Measurements from ENCODE around the gene EIF3D.
A peak's percentile ranks its signal among the peaks of the same experiment; 100 is the strongest.

The EIF3D gene

GRCh38 chr22:36467946-36468345 is 61.0 kb downstream of the EIF3D start:
- no peak overlapping the region for H3K4me3 ChIP-seq (IDR thresholded peaks at IDR 0.05; ENCODE audit: insufficient read depth, low read depth, low read length)
- H4K20me1 ChIP-seq (ENCODE audit: insufficient read depth), result no peaks in the 10 kb centered on the region
- peak overlapping the region; percentile 27; the same call in 1 of the 2 replicates for H3K27ac ChIP-seq
- no peaks in the 10 kb centered on the region for H3K36me3 ChIP-seq (ENCODE audit: insufficient read depth)
- peaks cover 48% of the 10 kb centered on the region for H3K4me1 ChIP-seq (ENCODE audit: low read depth, poor library complexity, severe bottlenecking)
- no peaks in the 10 kb centered on the region for H3K27me3 ChIP-seq (ENCODE audit: insufficient read depth, low read depth)
- peak overlapping the region; percentile 28; the same call in 1 of the 2 replicates for H3K9ac ChIP-seq
- no peaks in the 10 kb centered on the region for H3K79me2 ChIP-seq (ENCODE audit: insufficient read depth, low read depth)
- H2AFZ ChIP-seq (ENCODE audit: low read depth), result no peak overlapping the region
- H3K4me2 ChIP-seq, result peak overlapping the region; percentile 100
- TF ChIP-seq CTCF (conservative IDR thresholded peaks at IDR 0.05; ENCODE audit: low read depth, low read length), result no peak

GRCh38 chr22:36467042-36467810 is 61.7 kb downstream of the EIF3D start:
- Histone ChIP-seq H3K27ac (peak overlapping the region; percentile 27; the same call in 1 of the 2 replicates), H3K4me1 (ENCODE audit: low read depth, poor library complexity, severe bottlenecking) (peaks cover 48% of the 10 kb centered on the region), H4K20me1 (ENCODE audit: insufficient read depth) (no peaks in the 10 kb centered on the region), H3K9ac (no peak overlapping the region; the same call in 1 of the 2 replicates), H3K4me2 (peak overlapping the region; percentile 100), H3K79me2 (ENCODE audit: insufficient read depth, low read depth) (no peaks in the 10 kb centered on the region), H2AFZ (ENCODE audit: low read depth) (no peak overlapping the region), H3K27me3 (ENCODE audit: insufficient read depth, low read depth) (no peaks in the 10 kb centered on the region), H3K36me3 (ENCODE audit: insufficient read depth) (no peaks in the 10 kb centered on the region), H3K4me3 (IDR thresholded peaks at IDR 0.05; ENCODE audit: insufficient read depth, low read depth, low read length) (no peak overlapping the region)
- TF ChIP-seq CTCF (conservative IDR thresholded peaks at IDR 0.05; ENCODE audit: low read depth, low read length), result no peak

- peak overlapping the region; percentile 27; the same call in 1 of the 2 replicates for H3K27ac ChIP-seq
- peak overlapping the region; percentile 100; the same call in 1 of the 2 replicates for H3K4me2 ChIP-seq
- no peaks in the 10 kb centered on the region for H3K79me2 ChIP-seq (ENCODE audit: insufficient read depth, low read depth)
- no peaks in the 10 kb centered on the region for H4K20me1 ChIP-seq (ENCODE audit: insufficient read depth)
- no peak overlapping the region for H2AFZ ChIP-seq (ENCODE audit: low read depth)
- H3K4me3 ChIP-seq (IDR thresholded peaks at IDR 0.05; ENCODE audit: insufficient read depth, low read depth, low read length), result no peak overlapping the region
- TF ChIP-seq CTCF (conservative IDR thresholded peaks at IDR 0.05; ENCODE audit: low read depth, low read length), result no peak
- H3K4me1 ChIP-seq (ENCODE audit: low read depth, poor library complexity, severe bottlenecking), result peaks cover 48% of the 10 kb centered on the region
- H3K36me3 ChIP-seq (ENCODE audit: insufficient read depth), result no peaks in the 10 kb centered on the region
- no peaks in the 10 kb centered on the region for H3K27me3 ChIP-seq (ENCODE audit: insufficient read depth, low read depth)
- no peak overlapping the region for H3K9ac ChIP-seq
These were observed 62.7 kb downstream of the EIF3D start for GRCh38 chr22:36466258-36466657.

- H3K9ac ChIP-seq, result no peak overlapping the region
- no peaks in the 10 kb centered on the region for H4K20me1 ChIP-seq (ENCODE audit: insufficient read depth)
- H3K36me3 ChIP-seq (ENCODE audit: insufficient read depth), result no peaks in the 10 kb centered on the region
- no peak overlapping the region for H3K27ac ChIP-seq
- no peaks in the 10 kb centered on the region for H3K79me2 ChIP-seq (ENCODE audit: insufficient read depth, low read depth)
- H2AFZ ChIP-seq (ENCODE audit: low read depth), result no peak overlapping the region
- H3K4me1 ChIP-seq (ENCODE audit: low read depth, poor library complexity, severe bottlenecking), result peaks cover 46% of the 10 kb centered on the region
- no peak overlapping the region for H3K4me3 ChIP-seq (IDR thresholded peaks at IDR 0.05; ENCODE audit: insufficient read depth, low read depth, low read length)
- no peaks in the 10 kb centered on the region for H3K27me3 ChIP-seq (ENCODE audit: insufficient read depth, low read depth)
- H3K4me2 ChIP-seq, result no peak overlapping the region
- TF ChIP-seq CTCF (conservative IDR thresholded peaks at IDR 0.05; ENCODE audit: low read depth, low read length), result no peak
These were observed 63.5 kb downstream of the EIF3D start for GRCh38 chr22:36465232-36466021.

Data from KMS-11 (cell line).